SK-N-SH treated with all-trans-retinoic acid at 6 μM for 48 hours (cell line): ENCODE measurements around the gene ERBB2.

ENCODE experiments used
- ATAC-seq: fragments of 200-7000 bp; cut with Tn5 transposase; 3 replicates; pipeline ENCODE4 v1.9.1; 2020; ENCODE audit warnings: mild to moderate bottlenecking, moderate library complexity
- BACH2 ChIP-seq: fragments of 250-450 bp; sonication (Bioruptor Pico); IDR thresholded peaks from 2 replicates; pipeline ENCODE4 v1.9.0; 2021; ENCODE audit warnings: mild to moderate bottlenecking, borderline replicate concordance
- CREB5 ChIP-seq: fragments of 250-450 bp; sonication (Bioruptor Pico); IDR thresholded peaks from 2 replicates; pipeline ENCODE4 v1.5.1; 2020; ENCODE audit warnings: low read depth, mild to moderate bottlenecking, moderate library complexity
- CSDC2 ChIP-seq: fragments of 250-450 bp; sonication (Bioruptor Pico); IDR thresholded peaks from 2 replicates; pipeline ENCODE4 v1.5.0; 2020; ENCODE audit warnings: mild to moderate bottlenecking, moderate library complexity
- ESRRG ChIP-seq: fragments of 250-450 bp; sonication (Bioruptor Pico); IDR thresholded peaks from 2 replicates; pipeline ENCODE4 v1.6.1; 2021; ENCODE audit warnings: mild to moderate bottlenecking
- GLIS3 ChIP-seq: fragments of 250-450 bp; sonication (Bioruptor Pico); IDR thresholded peaks from 2 replicates; pipeline ENCODE4 v1.5.0; 2020; ENCODE audit warnings: mild to moderate bottlenecking, moderate library complexity
- ISL1 ChIP-seq: fragments of 250-450 bp; sonication (Bioruptor Pico); IDR thresholded peaks from 2 replicates; pipeline ENCODE4 v2.1.2; 2022; ENCODE audit warnings: mild to moderate bottlenecking, moderate library complexity
- OSR1 ChIP-seq: fragments of 250-450 bp; sonication (Bioruptor Pico); IDR thresholded peaks from 2 replicates; pipeline ENCODE4 v1.8.0; 2022; ENCODE audit warnings: moderate library complexity, mild to moderate bottlenecking, inconsistent platforms
- POU6F1 ChIP-seq: fragments of 250-450 bp; sonication (Bioruptor Pico); IDR thresholded peaks from 2 replicates; pipeline ENCODE4 v1.8.0; 2021; ENCODE audit warnings: low read depth, mild to moderate bottlenecking, moderate library complexity, borderline replicate concordance
- PPARA ChIP-seq: fragments of 250-450 bp; sonication (Bioruptor Pico); IDR thresholded peaks from 2 replicates; pipeline ENCODE4 v1.5.0; 2020; ENCODE audit warnings: mild to moderate bottlenecking, borderline replicate concordance
- RARB ChIP-seq: fragments of 250-450 bp; sonication (Bioruptor Pico); IDR thresholded peaks from 2 replicates; pipeline ENCODE4 v1.8.0; 2021; ENCODE audit warnings: mild to moderate bottlenecking, moderate library complexity
- SNAI2 ChIP-seq: fragments of 250-450 bp; sonication (Bioruptor Pico); IDR thresholded peaks from 2 replicates; pipeline ENCODE4 v1.5.0; 2020; ENCODE audit warnings: mild to moderate bottlenecking, moderate library complexity
- TOX ChIP-seq: fragments of 250-450 bp; sonication (Bioruptor Pico); IDR thresholded peaks from 2 replicates; pipeline ENCODE4 v1.8.0; 2021; ENCODE audit warnings: mild to moderate bottlenecking, moderate library complexity, borderline replicate concordance
- TSHZ2 ChIP-seq: fragments of 250-450 bp; sonication (Bioruptor Pico); IDR thresholded peaks from 2 replicates; pipeline ENCODE4 v1.5.0; 2020; ENCODE audit warnings: mild to moderate bottlenecking, moderate library complexity
- ZC3H10 ChIP-seq: fragments of 250-450 bp; sonication (Bioruptor Pico); IDR thresholded peaks from 2 replicates; pipeline ENCODE4 v1.5.1; 2021; ENCODE audit warnings: mild to moderate bottlenecking, moderate library complexity
- ZFP3 ChIP-seq: fragments of 250-450 bp; sonication (Bioruptor Pico); IDR thresholded peaks from 2 replicates; pipeline ENCODE4 v1.5.0; 2020; ENCODE audit warnings: mild to moderate bottlenecking, moderate library complexity
- ZFP30 ChIP-seq: fragments of 450-650 bp; formaldehyde crosslinking; IDR thresholded peaks from 2 replicates; pipeline ENCODE4 v1.5.0; 2022; ENCODE audit warnings: mild to moderate bottlenecking, moderate library complexity
- ZNF70 ChIP-seq: fragments of 450-650 bp; formaldehyde crosslinking; IDR thresholded peaks from 2 replicates; pipeline ENCODE4 v1.5.0; 2020; ENCODE audit warnings: mild to moderate bottlenecking, moderate library complexity
- ZNF8 ChIP-seq: fragments of 450-650 bp; formaldehyde crosslinking; IDR thresholded peaks from 2 replicates; pipeline ENCODE4 v1.5.0; 2020; ENCODE audit warnings: mild to moderate bottlenecking, moderate library complexity
- TF ChIP-seq, protein P1 (sequence below): fragments of 250-450 bp; sonication (Bioruptor Pico); IDR thresholded peaks from 2 replicates; pipeline ENCODE4 v1.8.0; 2020; ENCODE audit warnings: mild to moderate bottlenecking, moderate library complexity, borderline replicate concordance
- TF ChIP-seq, protein P2 (sequence below): fragments of 250-450 bp; sonication (Bioruptor Pico); IDR thresholded peaks from 2 replicates; pipeline ENCODE4 v1.5.1; 2021; ENCODE audit warnings: mild to moderate bottlenecking, moderate library complexity

ERBB2 gene

GRCh38 chr17:39722104-39722503, 22.2 kb downstream of the ERBB2 start:
- TF ChIP-seq ZNF70 (no peak), RARB (no peak), TSHZ2 (CRISPR knock-in tag) (no peak), OSR1 (CRISPR knock-in tag) (no peak), POU6F1 (CRISPR knock-in tag) (no peak), PPARA (no peak), ESRRG (no peak), ZFP3 (CRISPR knock-in tag) (no peak), BACH2 (CRISPR knock-in tag) (no peak), ISL1 (no peak), ZNF8 (no peak), CSDC2 (CRISPR knock-in tag) (no peak), TOX (CRISPR knock-in tag) (no peak), CREB5 (CRISPR knock-in tag) (no peak), SNAI2 (CRISPR knock-in tag) (no peak)
- TF ChIP-seq, protein P1, sequence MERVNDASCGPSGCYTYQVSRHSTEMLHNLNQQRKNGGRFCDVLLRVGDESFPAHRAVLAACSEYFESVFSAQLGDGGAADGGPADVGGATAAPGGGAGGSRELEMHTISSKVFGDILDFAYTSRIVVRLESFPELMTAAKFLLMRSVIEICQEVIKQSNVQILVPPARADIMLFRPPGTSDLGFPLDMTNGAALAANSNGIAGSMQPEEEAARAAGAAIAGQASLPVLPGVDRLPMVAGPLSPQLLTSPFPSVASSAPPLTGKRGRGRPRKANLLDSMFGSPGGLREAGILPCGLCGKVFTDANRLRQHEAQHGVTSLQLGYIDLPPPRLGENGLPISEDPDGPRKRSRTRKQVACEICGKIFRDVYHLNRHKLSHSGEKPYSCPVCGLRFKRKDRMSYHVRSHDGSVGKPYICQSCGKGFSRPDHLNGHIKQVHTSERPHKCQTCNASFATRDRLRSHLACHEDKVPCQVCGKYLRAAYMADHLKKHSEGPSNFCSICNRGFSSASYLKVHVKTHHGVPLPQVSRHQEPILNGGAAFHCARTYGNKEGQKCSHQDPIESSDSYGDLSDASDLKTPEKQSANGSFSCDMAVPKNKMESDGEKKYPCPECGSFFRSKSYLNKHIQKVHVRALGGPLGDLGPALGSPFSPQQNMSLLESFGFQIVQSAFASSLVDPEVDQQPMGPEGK (CRISPR knock-in tag) = no peak
- no peak for ATAC-seq

- no peak for TF ChIP-seq GLIS3
- no peak for TF ChIP-seq ZNF70
- TF ChIP-seq TOX (CRISPR knock-in tag) = no peak
- TF ChIP-seq ZFP30 = no peak
- TF ChIP-seq ZNF8 = no peak
- TF ChIP-seq ISL1 = no peak
- no peak for TF ChIP-seq TSHZ2 (CRISPR knock-in tag)
- TF ChIP-seq, protein P2, sequence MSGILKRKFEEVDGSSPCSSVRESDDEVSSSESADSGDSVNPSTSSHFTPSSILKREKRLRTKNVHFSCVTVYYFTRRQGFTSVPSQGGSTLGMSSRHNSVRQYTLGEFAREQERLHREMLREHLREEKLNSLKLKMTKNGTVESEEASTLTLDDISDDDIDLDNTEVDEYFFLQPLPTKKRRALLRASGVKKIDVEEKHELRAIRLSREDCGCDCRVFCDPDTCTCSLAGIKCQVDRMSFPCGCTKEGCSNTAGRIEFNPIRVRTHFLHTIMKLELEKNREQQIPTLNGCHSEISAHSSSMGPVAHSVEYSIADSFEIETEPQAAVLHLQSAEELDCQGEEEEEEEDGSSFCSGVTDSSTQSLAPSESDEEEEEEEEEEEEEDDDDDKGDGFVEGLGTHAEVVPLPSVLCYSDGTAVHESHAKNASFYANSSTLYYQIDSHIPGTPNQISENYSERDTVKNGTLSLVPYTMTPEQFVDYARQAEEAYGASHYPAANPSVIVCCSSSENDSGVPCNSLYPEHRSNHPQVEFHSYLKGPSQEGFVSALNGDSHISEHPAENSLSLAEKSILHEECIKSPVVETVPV (CRISPR knock-in tag) = no peak
- TF ChIP-seq BACH2 (CRISPR knock-in tag) = no peak
- no peak for TF ChIP-seq PPARA
- no peak for TF ChIP-seq CSDC2 (CRISPR knock-in tag)
- no peak for TF ChIP-seq ZC3H10
- TF ChIP-seq, all 23 proteins: peak for 0
- ATAC-seq = no peak
Observed at GRCh38 chr17:39722965-39723848, 23.3 kb downstream of the ERBB2 start.
